Esophagus squamous epithelium (tissue), 4 donors: ENCODE results near the gene ALKBH5.

ENCODE experiments used
- POLR2A ChIP-seq, 4 donors: fragments of 450-650 bp; IDR thresholded peaks; one replicate each; pipeline ENCODE4 v1.6.1; 2017; ENCODE audit warnings: antibody characterized with exemption in 4 of 4, mild to moderate bottlenecking in 4 of 4, moderate library complexity in 3 of 4
- TF ChIP-seq, protein P1 (sequence below), 6 experiments: fragments of 450-650 bp in 4 of 6; fragments of 200-600 bp in 2 of 6; sonication (generic) in 2 of 6; IDR thresholded peaks; one replicate each; pipeline ENCODE4 v1.5.1; 2016 to 2019; ENCODE audit warnings: antibody characterized with exemption in 6 of 6, mild to moderate bottlenecking in 4 of 6, moderate library complexity in 4 of 6

- TF ChIP-seq, protein P1, sequence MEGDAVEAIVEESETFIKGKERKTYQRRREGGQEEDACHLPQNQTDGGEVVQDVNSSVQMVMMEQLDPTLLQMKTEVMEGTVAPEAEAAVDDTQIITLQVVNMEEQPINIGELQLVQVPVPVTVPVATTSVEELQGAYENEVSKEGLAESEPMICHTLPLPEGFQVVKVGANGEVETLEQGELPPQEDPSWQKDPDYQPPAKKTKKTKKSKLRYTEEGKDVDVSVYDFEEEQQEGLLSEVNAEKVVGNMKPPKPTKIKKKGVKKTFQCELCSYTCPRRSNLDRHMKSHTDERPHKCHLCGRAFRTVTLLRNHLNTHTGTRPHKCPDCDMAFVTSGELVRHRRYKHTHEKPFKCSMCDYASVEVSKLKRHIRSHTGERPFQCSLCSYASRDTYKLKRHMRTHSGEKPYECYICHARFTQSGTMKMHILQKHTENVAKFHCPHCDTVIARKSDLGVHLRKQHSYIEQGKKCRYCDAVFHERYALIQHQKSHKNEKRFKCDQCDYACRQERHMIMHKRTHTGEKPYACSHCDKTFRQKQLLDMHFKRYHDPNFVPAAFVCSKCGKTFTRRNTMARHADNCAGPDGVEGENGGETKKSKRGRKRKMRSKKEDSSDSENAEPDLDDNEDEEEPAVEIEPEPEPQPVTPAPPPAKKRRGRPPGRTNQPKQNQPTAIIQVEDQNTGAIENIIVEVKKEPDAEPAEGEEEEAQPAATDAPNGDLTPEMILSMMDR (IDR thresholded peaks at IDR 0.05) = no peak
- no peak for TF ChIP-seq POLR2A (IDR thresholded peaks at IDR 0.05)
Measured at GRCh38 chr17:18241229-18241871, 57.7 kb downstream of the ALKBH5 start.
